Endothelial cell of umbilical vein (primary cell): ENCODE results near the gene CYB5R4. TPM values are rescaled to one million over a fixed set of nuclear protein-coding genes. Genes with fewer than 3 reads are reported as not detected.

Experiments
- BruUV-seq: library from RNA; stranded (reverse); fragments of 400-500 nt; replicated peaks from 2 replicates; lab custom pipeline; 2021; lab: Mats Ljungman, UMichigan
- CTCF ChIA-PET: fragments of 300-600, 350-600 bp; sonication (Branson Sonifier 250); formaldehyde crosslinking; loops from one replicate; lab custom pipeline; 2021; ENCODE audit warnings: antibody characterized with exemption, inconsistent platforms; lab: Charles Lee
- POLR2A ChIA-PET: fragments of 300-600, 350-600 bp; sonication (Branson Sonifier 250); formaldehyde crosslinking; loops from one replicate; lab custom pipeline; 2021; ENCODE audit warnings: antibody characterized with exemption, inconsistent platforms; lab: Charles Lee
- DNase-seq: peaks from one replicate; pipeline ENCODE4 v3.0.0-alpha.2; 2011; ENCODE audit warnings: low read depth, low spot score
- FAIRE-seq: peaks from 2 replicates; lab custom pipeline; 2011; peaks lifted over from hg19 to GRCh38; lab: Jason Lieb, UNC
- H2AFZ ChIP-seq: 2 replicates; pipeline ENCODE4 v1.6.0; 2012; ENCODE audit warnings: low read depth, low read length, control low read depth, inconsistent platforms
- H3K27ac ChIP-seq: 2 replicates; pipeline ENCODE4 v1.5.1; 2011; ENCODE audit warnings: low read depth, mild to moderate bottlenecking, control low read depth, low read length, moderate library complexity; ENCODE audit not compliant: insufficient read depth
- H3K27me3 ChIP-seq, 2 experiments: 2 replicates each; pipeline versions ENCODE4 v1.6.0 to v1.6.1; 2011; ENCODE audit warnings: low read length in 2 of 2, mixed read lengths in 1 of 2; ENCODE audit not compliant: control insufficient read depth in 2 of 2, insufficient read depth in 2 of 2
- H3K36me3 ChIP-seq, 2 experiments: 2 replicates in 1 of 2; 3 replicates in 1 of 2; pipeline ENCODE4 v1.5.1; 2011; ENCODE audit warnings: low read length in 2 of 2, mild to moderate bottlenecking in 1 of 2, moderate library complexity in 1 of 2; ENCODE audit not compliant: control insufficient read depth in 2 of 2, insufficient read depth in 2 of 2; ENCODE audit errors: extremely low read depth in 1 of 2
- H3K4me1 ChIP-seq: 3 replicates; pipeline ENCODE4 v1.5.1; 2011; ENCODE audit warnings: mild to moderate bottlenecking, low read length; ENCODE audit not compliant: control insufficient read depth, insufficient read depth; ENCODE audit errors: extremely low read depth
- H3K4me2 ChIP-seq: 2 replicates; pipeline ENCODE4 v1.6.1; 2011; ENCODE audit warnings: low read length, control low read depth, mixed read lengths; ENCODE audit not compliant: insufficient read depth
- H3K4me3 ChIP-seq, 3 experiments: fragments of 200-600 bp in 1 of 3; sonication (generic), shearing (Covaris generic) in 1 of 3; replicated peaks in 1 of 3; 2 replicates each; pipeline ENCODE4 v1.5.1; 2011 to 2016; ENCODE audit warnings: control low read depth in 3 of 3, low read length in 3 of 3, mild to moderate bottlenecking in 2 of 3, inconsistent platforms in 1 of 3, low read depth in 1 of 3, moderate library complexity in 1 of 3; ENCODE audit not compliant: insufficient read depth in 1 of 3
- H3K79me2 ChIP-seq: 2 replicates; pipeline ENCODE4 v1.6.0; 2012; ENCODE audit warnings: low read length, inconsistent platforms; ENCODE audit not compliant: control insufficient read depth, insufficient read depth
- H3K9ac ChIP-seq: replicated peaks from 2 replicates; pipeline ENCODE3; 2011; ENCODE audit warnings: low read length, control low read depth; ENCODE audit not compliant: insufficient read depth; ENCODE audit errors: extremely low read depth
- H3K9me1 ChIP-seq: replicated peaks from 3 replicates; pipeline ENCODE4 v1.6.0; 2011; ENCODE audit warnings: mild to moderate bottlenecking, low read length; ENCODE audit not compliant: control insufficient read depth, insufficient read depth; ENCODE audit errors: extremely low read depth
- H3K9me3 ChIP-seq: replicated peaks from 2 replicates; pipeline ENCODE4 v1.5.1; 2012; ENCODE audit warnings: low read length, inconsistent platforms; ENCODE audit not compliant: control insufficient read depth, insufficient read depth
- H4K20me1 ChIP-seq: replicated peaks from 2 replicates; pipeline ENCODE3; 2011; ENCODE audit warnings: mild to moderate bottlenecking, low read length; ENCODE audit not compliant: control insufficient read depth, insufficient read depth; ENCODE audit errors: extremely low read depth
- CTCF ChIP-seq, 2 donors: IDR thresholded peaks; 1 replicate in 1 of 2; 2 replicates in 1 of 2; pipeline ENCODE4 v1.5.1; 2011; ENCODE audit warnings: low read length in 2 of 2, mild to moderate bottlenecking in 2 of 2, moderate library complexity in 2 of 2, control low read depth in 1 of 2, inconsistent platforms in 1 of 2, low read depth in 1 of 2; ENCODE audit not compliant: insufficient read depth in 1 of 2; ENCODE audit errors: extremely low read depth in 1 of 2
- FOS ChIP-seq: IDR thresholded peaks from 2 replicates; pipeline ENCODE4 v1.6.1; 2011; ENCODE audit warnings: mild to moderate bottlenecking, low read length, moderate library complexity, borderline replicate concordance; ENCODE audit not compliant: insufficient read depth
- GATA2 ChIP-seq: IDR thresholded peaks from 2 replicates; pipeline ENCODE4 v1.7.0; 2011; ENCODE audit warnings: low read depth, mild to moderate bottlenecking, moderate library complexity, mixed read lengths, low read length; ENCODE audit not compliant: insufficient read length, insufficient read depth
- POLR2A ChIP-seq: IDR thresholded peaks from 2 replicates; pipeline ENCODE4 v1.6.1; 2012; ENCODE audit warnings: low read depth, mild to moderate bottlenecking, control low read depth, low read length
- dilution Hi-C: fragments of 300-500 bp; cut with MboI; formaldehyde crosslinking; loops from one replicate; pipeline ENCODE4 v1.15.0; 2019; ENCODE audit warnings: low sequenced_read_pairs; ENCODE audit not compliant: extremely low pct_ligation_motif_present
- intact Hi-C: fragments of 100-400 bp; cut with micrococcal nuclease; formaldehyde crosslinking; loops from one replicate; pipeline ENCODE4 v1.10.0; 2022
- polyA plus RNA-seq, 4 experiments: library from polyadenylated mRNA; depleted of rRNA in 3 of 4; stranded (reverse) in 3 of 4; unstranded in 1 of 4; fragments of >200 nt; gene quantifications; 2 replicates each; pipeline versions ENCODE4 v1.2.1 to v1.2.3, GENCODE V29; 2011 to 2012; ENCODE audit warnings: missing spikeins in 1 of 4
- total RNA-seq: library from RNA; stranded (reverse); gene quantifications from 2 replicates; pipeline ENCODE4 v1.2.3, GENCODE V29; 2021

CYB5R4 gene
- total and polyA plus RNA-seq, 2 donors (not counting 3 experiments of a cell fraction or from before 2014, with no cell fraction given): 3.1 to 13.4 TPM

GRCh38 chr6:83838727-83839126, 20.8 kb upstream of the CYB5R4 start:
- no peak for FAIRE-seq
- no peak for DNase-seq
- intact Hi-C loops: no loop called here

DNA sequence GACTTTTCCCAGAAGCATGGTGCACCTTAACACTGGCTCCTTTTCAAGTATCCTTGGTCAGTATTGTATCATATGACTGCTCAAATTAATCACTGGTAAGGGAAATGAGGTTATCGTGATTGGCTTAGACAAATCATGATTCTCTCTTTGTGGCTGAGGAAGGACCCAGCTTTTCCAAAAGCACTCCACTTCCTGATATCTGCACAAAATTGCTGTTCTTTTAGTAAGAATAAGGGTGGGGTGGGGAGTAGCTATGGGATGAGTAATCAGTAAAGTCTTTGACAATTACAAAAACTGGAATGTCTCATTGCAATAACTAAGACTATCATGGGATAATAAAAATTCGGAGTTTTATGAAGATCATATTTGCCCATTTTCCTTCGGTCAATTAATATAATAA, 15.3 kb upstream of the CYB5R4 start:
- dilution Hi-C loops: no loop called here
- Histone ChIP-seq H3K9me1 (no peaks in the 10 kb centered on the region), H3K4me3 (no peak overlapping the region), H4K20me1 (no peaks in the 10 kb centered on the region), H2AFZ (no peak overlapping the region), H3K27me3 (peaks cover 2 to 4% of the 10 kb centered on the region in 2 experiments), H3K9me3 (no peaks in the 10 kb centered on the region), H3K36me3 (no peaks in the 10 kb centered on the region), H3K79me2 (no peaks in the 10 kb centered on the region), H3K9ac (no peak overlapping the region), H3K27ac (no peak overlapping the region), H3K4me1 (no peaks in the 10 kb centered on the region), H3K4me2 (no peak overlapping the region)
- ChIA-PET CTCF (no interaction called here), POLR2A (no interaction called here)
- no TSS peak for BruUV-seq
- intact Hi-C loops: no loop called here
- FAIRE-seq: no peak
- no peak for TF ChIP-seq GATA2
- no peak for DNase-seq

More at GRCh38 chr6:83838727-83839126, 20.8 kb upstream of the CYB5R4 start:
- Histone ChIP-seq H2AFZ (no peak overlapping the region), H3K9me3 (no peaks in the 10 kb centered on the region), H3K9ac (no peak overlapping the region), H3K27ac (no peak overlapping the region), H3K79me2 (no peaks in the 10 kb centered on the region), H3K4me3 (no peak overlapping the region), H3K4me1 (no peaks in the 10 kb centered on the region), H3K36me3 (no peaks in the 10 kb centered on the region), H4K20me1 (no peaks in the 10 kb centered on the region), H3K4me2 (no peak overlapping the region), H3K27me3 (peaks cover 7 to 9% of the 10 kb centered on the region in 2 experiments), H3K9me1 (no peaks in the 10 kb centered on the region)
- no peak for TF ChIP-seq CTCF (IDR thresholded peaks at IDR 0.05; ENCODE audit: extremely low read depth in 1 of 2, insufficient read depth in 1 of 2, low read depth in 1 of 2, low read length in 2 of 2)
- no peak for TF ChIP-seq POLR2A
- TF ChIP-seq FOS: no peak
- dilution Hi-C loops: no loop called here
- ChIA-PET CTCF (interaction anchor here (1.4 to 1.5 kb wide), 2 partner anchors 9 to 14 kb away, joined by 3 read pairs; no protein-coding TSS in a partner anchor), POLR2A (no interaction called here)
- no TSS peak for BruUV-seq
